Natural killer cell treated with Interleukin-12 subunit alpha and Interleukin-12 subunit beta and Interleukin-15 and Interleukin-18, amount 100 ng/mL, for 72 hours (primary cell): ENCODE measurements around the gene ARHGEF5. TPM values are rescaled to one million over a fixed set of nuclear protein-coding genes. Genes with fewer than 3 reads are reported as not detected.

Experiments
- ATAC-seq, 2 donors: fragments of 150-1000 bp; cut with Tn5 transposase in 1 of 2; sonication (Bioruptor Pico), chemical (Tn5 transposase) in 1 of 2; 2 replicates each; pipeline ENCODE4 v1.10.0; 2021
- DNase-seq: peaks from one replicate; pipeline ENCODE4 v3.0.0; 2022; ENCODE audit warnings: low spot score
- H3K27ac Mint-ChIP-seq, 2 donors: 1 replicate in 1 of 2; 2 replicates in 1 of 2; pipeline ENCODE4 v1.8.0; 2022; ENCODE audit warnings: mixed read lengths in 2 of 2, mild to moderate bottlenecking in 1 of 2, moderate library complexity in 1 of 2
- H3K27me3 Mint-ChIP-seq, 2 donors: 1 replicate in 1 of 2; 2 replicates in 1 of 2; pipeline ENCODE4 v1.8.0; 2022; ENCODE audit warnings: mixed read lengths in 2 of 2
- H3K36me3 Mint-ChIP-seq: one replicate; pipeline ENCODE4 v1.8.0; 2022; ENCODE audit warnings: mixed read lengths
- H3K4me1 Mint-ChIP-seq, 2 donors: 1 replicate in 1 of 2; 2 replicates in 1 of 2; pipeline ENCODE4 v1.8.0; 2022; ENCODE audit warnings: low read depth in 2 of 2, mixed read lengths in 2 of 2, mild to moderate bottlenecking in 1 of 2
- H3K4me3 Mint-ChIP-seq: one replicate; pipeline ENCODE4 v1.8.0; 2022; ENCODE audit warnings: mixed read lengths
- H3K9me3 Mint-ChIP-seq: 2 replicates; pipeline ENCODE4 v1.8.0; 2022; ENCODE audit warnings: mixed read lengths
- total RNA-seq, 2 donors: library from RNA; stranded (reverse); gene quantifications; one replicate each; pipeline ENCODE4 v1.2.3, GENCODE V29; 2022

The ARHGEF5 gene
- total RNA-seq, 2 donors from 2014 or later: 1.3 to 3.8 TPM

- no peak for ATAC-seq
- Mint-ChIP-seq H3K9me3 (no peaks in the 10 kb centered on the region), H3K4me1 (no peaks in the 10 kb centered on the region), H3K36me3 (no peaks in the 10 kb centered on the region), H3K27me3 (peaks cover 14 to 15% of the 10 kb centered on the region in 2 donors), H3K4me3 (no peak overlapping the region), H3K27ac (no peak overlapping the region)
- no peak for DNase-seq
Observed at GRCh38 chr7:144391823-144392255, 36.6 kb downstream of the ARHGEF5 start.

GRCh38 chr7:144397086-144397485 is 41.9 kb downstream of the ARHGEF5 start:
- no peaks in the 10 kb centered on the region for H3K9me3 Mint-ChIP-seq
- no peak for DNase-seq
- H3K36me3 Mint-ChIP-seq: no peaks in the 10 kb centered on the region
- no peak overlapping the region for H3K27ac Mint-ChIP-seq
- no peak overlapping the region for H3K4me3 Mint-ChIP-seq
- ATAC-seq: peak in 1 of 2 donors; percentile 3
- H3K27me3 Mint-ChIP-seq: peaks cover 4 to 9% of the 10 kb centered on the region in 2 donors
- H3K4me1 Mint-ChIP-seq: no peaks in the 10 kb centered on the region

GRCh38 chr7:144398291-144398690 is 43.1 kb downstream of the ARHGEF5 start:
- DNase-seq: no peak
- H3K27me3 Mint-ChIP-seq: peaks cover 7 to 9% of the 10 kb centered on the region in 2 donors
- H3K9me3 Mint-ChIP-seq: no peaks in the 10 kb centered on the region
- no peak overlapping the region for H3K27ac Mint-ChIP-seq
- H3K36me3 Mint-ChIP-seq: no peaks in the 10 kb centered on the region
- ATAC-seq: no peak
- H3K4me1 Mint-ChIP-seq: no peaks in the 10 kb centered on the region
- H3K4me3 Mint-ChIP-seq: no peak overlapping the region

- DNase-seq (no peak), ATAC-seq (no peak)
- H3K36me3 Mint-ChIP-seq: no peaks in the 10 kb centered on the region
- H3K27me3 Mint-ChIP-seq: peaks cover 7 to 9% of the 10 kb centered on the region in 2 donors
- H3K27ac Mint-ChIP-seq: no peak overlapping the region
- no peaks in the 10 kb centered on the region for H3K4me1 Mint-ChIP-seq
- H3K9me3 Mint-ChIP-seq: no peaks in the 10 kb centered on the region
- H3K4me3 Mint-ChIP-seq: no peak overlapping the region
Observed at GRCh38 chr7:144398911-144399310, 43.7 kb downstream of the ARHGEF5 start.

- no peak overlapping the region for H3K4me3 Mint-ChIP-seq
- H3K36me3 Mint-ChIP-seq: no peaks in the 10 kb centered on the region
- no peak for DNase-seq
- peaks cover 7 to 9% of the 10 kb centered on the region in 2 donors for H3K27me3 Mint-ChIP-seq
- H3K27ac Mint-ChIP-seq: no peak overlapping the region
- H3K4me1 Mint-ChIP-seq: no peaks in the 10 kb centered on the region
- no peak for ATAC-seq
- no peaks in the 10 kb centered on the region for H3K9me3 Mint-ChIP-seq
Observed at GRCh38 chr7:144399946-144400345, 44.7 kb downstream of the ARHGEF5 start.

GRCh38 chr7:144401490-144401889 is 46.3 kb downstream of the ARHGEF5 start:
- Mint-ChIP-seq H3K9me3 (no peaks in the 10 kb centered on the region), H3K27ac (no peak overlapping the region), H3K4me3 (no peak overlapping the region), H3K27me3 (peaks cover 0 to 3% of the 10 kb centered on the region in 2 donors), H3K4me1 (no peaks in the 10 kb centered on the region), H3K36me3 (no peaks in the 10 kb centered on the region)
- DNase-seq (no peak), ATAC-seq (no peak)

GRCh38 chr7:144403102-144403501 is 47.9 kb downstream of the ARHGEF5 start:
- no peak for DNase-seq
- Mint-ChIP-seq H3K4me1 (no peaks in the 10 kb centered on the region), H3K9me3 (no peaks in the 10 kb centered on the region), H3K27me3 (peaks cover 10 to 13% of the 10 kb centered on the region in 2 donors), H3K4me3 (no peak overlapping the region), H3K27ac (no peak overlapping the region), H3K36me3 (no peaks in the 10 kb centered on the region)
- no peak for ATAC-seq

- no peaks in the 10 kb centered on the region for H3K9me3 Mint-ChIP-seq
- no peak for DNase-seq
- H3K36me3 Mint-ChIP-seq: no peaks in the 10 kb centered on the region
- no peaks in the 10 kb centered on the region for H3K4me1 Mint-ChIP-seq
- no peak within 1 kb of the TSS for H3K4me3 Mint-ChIP-seq
- peak in 1 of 2 donors; percentile 11 for ATAC-seq
- H3K27ac Mint-ChIP-seq: no peak within 1 kb of the TSS
- peaks cover 13 to 19% of the 10 kb centered on the region in 2 donors for H3K27me3 Mint-ChIP-seq
Observed at GRCh38 chr7:144403649-144404061, 48.5 kb downstream of the ARHGEF5 start, which contains the start of gene NOBOX. Gene NOBOX (minus strand): TSS chr7:144403693.

GRCh38 chr7:144404946-144405345 is 49.7 kb downstream of the ARHGEF5 start:
- H3K27ac Mint-ChIP-seq: no peak overlapping the region
- H3K36me3 Mint-ChIP-seq: no peaks in the 10 kb centered on the region
- peaks cover 14 to 24% of the 10 kb centered on the region in 2 donors for H3K27me3 Mint-ChIP-seq
- no peaks in the 10 kb centered on the region for H3K9me3 Mint-ChIP-seq
- H3K4me3 Mint-ChIP-seq: no peak overlapping the region
- no peaks in the 10 kb centered on the region for H3K4me1 Mint-ChIP-seq
- no peak for ATAC-seq
- no peak for DNase-seq

- Mint-ChIP-seq H3K27me3 (peaks cover 19 to 43% of the 10 kb centered on the region in 2 donors), H3K4me1 (no peaks in the 10 kb centered on the region), H3K36me3 (no peaks in the 10 kb centered on the region), H3K4me3 (no peak overlapping the region), H3K9me3 (no peaks in the 10 kb centered on the region), H3K27ac (no peak overlapping the region)
- DNase-seq (no peak), ATAC-seq (no peak)
Observed at GRCh38 chr7:144407266-144407931, 52.2 kb downstream of the ARHGEF5 start.

- no peak for DNase-seq
- no peak overlapping the region for H3K4me3 Mint-ChIP-seq
- H3K27ac Mint-ChIP-seq: no peak overlapping the region
- H3K36me3 Mint-ChIP-seq: no peaks in the 10 kb centered on the region
- H3K4me1 Mint-ChIP-seq: no peaks in the 10 kb centered on the region
- H3K27me3 Mint-ChIP-seq: peaks cover 19 to 43% of the 10 kb centered on the region in 2 donors
- H3K9me3 Mint-ChIP-seq: no peaks in the 10 kb centered on the region
- no peak for ATAC-seq
Observed at GRCh38 chr7:144408121-144408520, 52.9 kb downstream of the ARHGEF5 start.

- no peak overlapping the region for H3K4me3 Mint-ChIP-seq
- no peaks in the 10 kb centered on the region for H3K9me3 Mint-ChIP-seq
- no peak for DNase-seq
- H3K27me3 Mint-ChIP-seq: peaks cover 28 to 63% of the 10 kb centered on the region in 2 donors
- no peak overlapping the region for H3K27ac Mint-ChIP-seq
- ATAC-seq: no peak
- no peaks in the 10 kb centered on the region for H3K4me1 Mint-ChIP-seq
- H3K36me3 Mint-ChIP-seq: no peaks in the 10 kb centered on the region
Observed at GRCh38 chr7:144410441-144410840, 55.2 kb downstream of the ARHGEF5 start.

- Mint-ChIP-seq H3K4me1 (no peaks in the 10 kb centered on the region), H3K4me3 (no peak overlapping the region), H3K27ac (no peak overlapping the region), H3K9me3 (no peaks in the 10 kb centered on the region), H3K36me3 (no peaks in the 10 kb centered on the region), H3K27me3 (peaks cover 20 to 50% of the 10 kb centered on the region in 2 donors)
- DNase-seq: no peak
- no peak for ATAC-seq
Observed at GRCh38 chr7:144414815-144415214, 59.6 kb downstream of the ARHGEF5 start.

- no peak for ATAC-seq
- Mint-ChIP-seq H3K27me3 (peaks cover 17 to 41% of the 10 kb centered on the region in 2 donors), H3K9me3 (no peaks in the 10 kb centered on the region), H3K27ac (no peak overlapping the region), H3K4me1 (no peaks in the 10 kb centered on the region), H3K4me3 (no peak overlapping the region), H3K36me3 (no peaks in the 10 kb centered on the region)
- DNase-seq: no peak
Observed at GRCh38 chr7:144415858-144416257, 60.7 kb downstream of the ARHGEF5 start.

- H3K36me3 Mint-ChIP-seq: no peaks in the 10 kb centered on the region
- H3K4me1 Mint-ChIP-seq: no peaks in the 10 kb centered on the region
- DNase-seq: no peak
- no peak overlapping the region for H3K27ac Mint-ChIP-seq
- H3K9me3 Mint-ChIP-seq: no peaks in the 10 kb centered on the region
- no peak overlapping the region for H3K4me3 Mint-ChIP-seq
- no peak for ATAC-seq
- peaks cover 17 to 36% of the 10 kb centered on the region in 2 donors for H3K27me3 Mint-ChIP-seq
Observed at GRCh38 chr7:144416341-144416740, 61.1 kb downstream of the ARHGEF5 start.
